Stimulated activated naive CD4-positive, alpha-beta T cell treated with Interleukin-2 at 50 U/mL for 16 hours (primary cell): ENCODE measurements around the gene THRAP3.
A peak's percentile ranks its signal among the peaks of the same experiment; 100 is the strongest.
"Not testable (repeated sequence)": the region's sequence is repeated elsewhere in the genome, so short reads cannot be mapped to it uniquely, and the experiment has no call there.

Experiments
- DNase-seq: peaks from one replicate; lab custom pipeline; 2025; lab: John Stamatoyannopoulos, UW

The THRAP3 gene

DNA sequence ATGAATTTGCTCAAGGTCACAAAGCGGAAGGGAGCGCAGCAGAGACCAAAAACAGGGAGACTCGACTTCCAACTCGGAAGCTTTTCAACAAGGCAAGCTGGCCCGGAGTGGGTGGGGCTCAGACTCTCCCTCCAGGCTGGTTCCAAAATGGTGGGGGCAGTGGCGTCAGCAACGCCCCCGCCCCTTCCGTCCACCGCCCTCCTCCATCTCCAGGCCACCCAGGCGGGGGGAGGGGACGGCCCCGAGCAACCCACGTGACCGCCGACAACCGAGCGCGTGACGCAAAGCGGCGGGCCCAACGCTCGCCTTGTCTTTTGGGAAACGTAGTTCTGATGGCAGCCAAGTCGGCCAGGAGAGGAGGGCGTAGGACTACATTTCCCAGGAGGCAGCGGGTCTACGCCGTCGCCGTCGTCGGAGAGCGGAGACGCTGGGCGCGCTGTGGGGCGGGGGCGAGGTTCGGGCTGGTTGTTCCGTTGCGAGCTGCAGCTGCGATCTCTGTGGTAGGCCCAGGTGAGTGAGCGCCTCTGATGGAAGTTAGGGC lies at the start of gene THRAP3:
Gene THRAP3 (plus strand): TSS at position 448 of the 541 bp plus-strand sequence. CDS start 58,121 bp downstream, outside the sequence.
- DNase-seq: peak; percentile 99

GRCh38 chr1:36174713-36175112 lies 49.5 kb upstream of the THRAP3 start:
- DNase-seq: no peak

GRCh38 chr1:36175137-36176095 lies 48.8 kb upstream of the THRAP3 start:
- DNase-seq: no peak

GRCh38 chr1:36176106-36176949 lies 47.9 kb upstream of the THRAP3 start:
- DNase-seq: no peak

- no peak for DNase-seq
Observed at GRCh38 chr1:36177589-36178431, 46.4 kb upstream of the THRAP3 start.

- DNase-seq: no peak
Observed at GRCh38 chr1:36178471-36179219, 45.6 kb upstream of the THRAP3 start.

DNA sequence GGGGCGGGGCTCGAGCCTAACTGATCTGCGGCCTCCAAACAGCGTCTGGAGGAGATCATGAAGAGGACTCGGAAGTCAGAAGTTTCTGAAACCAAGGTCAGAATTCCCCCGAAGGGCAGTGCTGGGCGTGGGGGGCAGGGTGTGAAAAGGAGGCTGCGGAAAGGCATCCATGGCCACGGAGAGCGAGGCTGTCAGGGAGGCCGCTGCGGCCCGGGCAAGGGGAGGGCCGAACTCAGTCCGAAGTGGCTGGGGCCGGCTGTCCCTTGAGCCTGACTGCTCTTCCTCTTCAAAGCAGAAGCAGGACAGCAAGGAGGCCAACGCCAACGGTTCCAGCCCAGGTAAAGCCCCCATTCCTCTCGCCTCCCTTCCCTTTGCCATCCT lies 45.0 kb upstream of the THRAP3 start:
- DNase-seq: no peak

- DNase-seq: no peak
Observed at GRCh38 chr1:36182734-36183133, 41.5 kb upstream of the THRAP3 start.

- no peak for DNase-seq
Observed at GRCh38 chr1:36183309-36183856, 40.9 kb upstream of the THRAP3 start.

GRCh38 chr1:36187800-36188593 lies 36.2 kb upstream of the THRAP3 start:
- peak; percentile 69 for DNase-seq

DNA sequence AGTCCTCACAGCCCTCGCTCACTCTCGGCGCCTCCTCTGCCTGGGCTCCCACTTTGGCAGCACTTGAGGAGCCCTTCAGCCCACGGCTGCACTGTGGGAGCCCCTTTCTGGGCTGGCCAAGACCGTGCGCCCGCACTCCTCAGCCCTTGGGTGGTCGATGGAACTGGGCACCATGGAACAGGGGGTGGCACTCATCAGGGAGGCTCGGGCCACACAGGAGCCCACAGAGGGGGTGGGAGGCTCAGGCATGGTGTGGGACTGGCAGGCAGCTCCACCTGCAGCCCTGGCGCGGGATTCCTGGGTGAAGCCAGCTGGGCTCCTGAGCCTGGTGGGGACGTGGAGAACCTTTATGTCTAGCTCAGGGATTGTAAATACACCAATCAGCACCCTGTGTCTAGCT lies 27.4 kb upstream of the THRAP3 start:
- DNase-seq: not testable (repeated sequence)

DNA sequence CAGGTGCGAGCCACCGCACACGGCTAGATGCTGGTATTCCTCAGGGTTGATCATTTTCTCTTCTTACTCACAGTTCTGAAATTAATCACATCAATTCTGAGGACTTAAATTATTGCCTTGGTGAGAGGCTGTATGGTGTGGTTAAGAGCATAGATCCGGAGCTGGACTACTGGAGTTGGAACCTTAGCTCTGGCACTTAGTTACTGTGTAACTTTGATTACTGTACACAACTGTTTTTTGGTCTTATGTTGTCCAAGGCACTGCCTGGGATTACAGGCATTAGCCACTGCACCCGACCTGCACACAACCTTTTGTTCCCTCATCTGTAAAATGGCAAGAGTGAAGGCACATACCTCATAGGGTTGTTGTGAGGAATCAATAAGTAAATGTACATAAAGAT lies 25.6 kb upstream of the THRAP3 start:
- DNase-seq: no peak

- no peak for DNase-seq
Observed at GRCh38 chr1:36199934-36200741, 24.1 kb upstream of the THRAP3 start.

DNA sequence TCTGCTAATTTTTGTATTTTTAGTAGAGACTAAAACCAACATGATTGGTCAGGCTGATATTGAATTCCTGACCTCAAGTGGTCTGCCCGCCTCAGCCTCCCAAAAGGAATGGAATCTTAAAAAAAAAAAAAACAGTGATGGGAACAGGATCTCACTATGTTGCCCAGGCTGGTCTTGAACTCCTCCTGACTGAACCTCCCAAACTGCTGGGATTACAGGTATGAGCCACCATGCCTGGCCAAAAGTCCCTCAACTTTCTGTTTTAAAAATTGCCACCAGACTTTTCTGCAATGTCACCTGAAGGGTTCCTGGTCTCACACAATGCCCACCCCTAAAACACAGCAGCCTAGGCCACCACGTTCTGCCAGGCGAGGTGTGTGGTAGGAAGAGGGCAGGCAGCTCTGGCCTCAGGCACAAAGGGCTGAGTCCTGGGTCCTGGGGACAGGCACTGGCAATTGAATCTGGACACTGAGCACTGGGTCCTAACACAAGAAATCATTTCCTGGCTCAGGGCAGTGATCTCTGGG lies 21.2 kb upstream of the THRAP3 start:
- DNase-seq: no peak

DNA sequence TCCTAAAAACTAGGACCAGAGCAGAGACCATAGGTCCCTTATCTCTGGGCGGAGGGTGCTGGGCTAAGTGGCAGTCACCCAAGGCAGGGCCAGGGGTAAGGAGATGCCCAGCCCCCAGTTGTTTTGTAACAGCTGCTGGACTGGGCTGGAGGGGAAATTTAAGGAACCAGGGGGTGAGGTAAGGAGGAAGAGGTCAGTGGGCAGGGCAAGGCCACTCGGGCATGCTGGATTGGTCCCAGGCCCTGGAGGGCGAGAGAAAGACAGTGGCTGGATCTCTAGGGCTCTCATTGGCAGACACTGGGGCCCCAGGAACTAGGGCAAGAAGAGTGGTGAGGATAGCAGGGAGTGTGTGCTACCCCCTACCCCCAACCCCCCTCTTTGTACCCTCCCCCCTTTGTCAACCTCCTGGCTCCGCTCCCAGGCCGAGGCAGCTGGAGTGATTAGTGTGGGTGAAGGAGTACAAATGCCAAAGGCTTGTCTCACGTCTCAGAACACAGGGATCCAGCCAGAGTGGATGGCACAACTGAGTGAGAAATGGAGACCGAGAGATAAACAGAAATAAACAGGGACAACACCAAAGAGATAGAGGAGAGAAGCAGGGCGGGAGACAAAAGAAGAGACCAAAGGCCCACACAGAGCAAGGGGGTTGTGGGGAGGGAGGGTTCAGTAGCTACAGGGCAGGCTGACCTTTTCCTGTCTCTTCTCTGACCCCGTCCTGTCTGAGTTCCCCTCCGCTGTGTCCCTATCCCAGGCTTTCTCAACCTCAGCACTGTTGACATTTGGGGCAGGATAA lies 20.5 kb upstream of the THRAP3 start:
- DNase-seq: no peak

DNA sequence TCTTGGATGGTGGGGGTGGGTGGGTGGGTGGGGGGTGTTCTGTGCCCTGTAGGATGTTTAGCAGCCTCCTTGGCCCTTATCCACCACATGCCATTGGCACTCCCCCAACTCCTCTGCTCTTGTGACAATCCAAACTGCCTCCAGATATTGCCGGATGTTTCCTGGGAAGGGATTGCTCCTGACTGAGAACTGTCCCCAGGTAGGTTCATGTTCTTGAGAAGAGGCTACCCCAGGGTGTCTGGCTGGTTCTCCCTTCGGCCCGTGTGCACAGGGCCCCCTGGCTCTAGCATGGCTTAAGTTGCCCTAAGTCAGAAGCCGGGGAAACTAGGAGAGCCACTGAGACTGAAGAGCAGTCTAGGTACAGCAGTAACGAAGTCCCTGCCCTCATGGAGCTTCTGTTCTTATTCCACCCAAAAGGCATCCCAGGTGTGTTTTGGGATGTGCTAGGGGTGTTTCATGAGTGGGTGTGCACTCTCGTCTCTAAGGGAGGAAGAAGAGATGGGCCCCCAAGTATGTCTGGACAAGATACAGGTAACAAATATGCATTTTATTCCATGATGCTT lies 19.8 kb upstream of the THRAP3 start:
- DNase-seq: no peak

- no peak for DNase-seq
Observed at GRCh38 chr1:36206323-36206858, 17.9 kb upstream of the THRAP3 start.
